DOHH2 (cell line): ENCODE measurements around the gene MVD.
A peak's percentile ranks its signal among the peaks of the same experiment; 100 is the strongest.

Experiments
- H3F3A ChIP-seq: fragments of 200-600 bp; sonication (generic), shearing (Covaris generic); 2 replicates; pipeline ENCODE4 v1.6.0; 2016; ENCODE audit warnings: antibody characterized with exemption, mild to moderate bottlenecking; ENCODE audit not compliant: control insufficient read depth, insufficient read depth
- H3K27ac ChIP-seq: fragments of 200-600 bp; sonication (generic); 2 replicates; pipeline ENCODE4 v1.5.1; 2014; ENCODE audit warnings: low read depth, mild to moderate bottlenecking, low read length, moderate library complexity
- H3K27me3 ChIP-seq: fragments of 200-600 bp; sonication (generic); 2 replicates; pipeline ENCODE4 v1.6.1; 2014; ENCODE audit warnings: mild to moderate bottlenecking, low read length, mixed read lengths; ENCODE audit not compliant: control insufficient read depth
- H3K36me3 ChIP-seq: fragments of 200-600 bp; sonication (generic); 2 replicates; pipeline ENCODE4 v1.6.1; 2014; ENCODE audit warnings: mild to moderate bottlenecking, low read length, moderate library complexity, mixed read lengths; ENCODE audit not compliant: control insufficient read depth
- H3K4me1 ChIP-seq: fragments of 200-600 bp; sonication (generic); 2 replicates; pipeline ENCODE4 v1.6.1; 2014; ENCODE audit warnings: mild to moderate bottlenecking, low read length, mixed read lengths; ENCODE audit not compliant: control insufficient read depth
- H3K4me2 ChIP-seq: fragments of 200-600 bp; sonication (generic); 2 replicates; pipeline ENCODE4 v1.6.0; 2014; ENCODE audit warnings: mild to moderate bottlenecking, low read length, moderate library complexity
- H3K4me3 ChIP-seq: fragments of 200-600 bp; sonication (generic); 2 replicates; pipeline ENCODE4 v1.5.1; 2014; ENCODE audit warnings: mild to moderate bottlenecking, low read length, mixed read lengths
- H3K79me2 ChIP-seq: fragments of 200-600 bp; sonication (generic); 2 replicates; pipeline ENCODE4 v1.6.1; 2014; ENCODE audit warnings: mild to moderate bottlenecking, low read length, mixed read lengths; ENCODE audit not compliant: control insufficient read depth
- H3K9me2 ChIP-seq: fragments of 200-600 bp; sonication (generic); replicated peaks from 2 replicates; pipeline ENCODE4 v1.6.1; 2014; ENCODE audit warnings: mild to moderate bottlenecking, low read length, mixed read lengths; ENCODE audit not compliant: control insufficient read depth
- H3K9me3 ChIP-seq: fragments of 200-600 bp; sonication (generic); 2 replicates; pipeline ENCODE4 v1.6.1; 2014; ENCODE audit warnings: antibody characterized with exemption, low read length, mixed read lengths; ENCODE audit not compliant: control insufficient read depth, insufficient read depth
- H4K20me1 ChIP-seq: fragments of 200-600 bp; sonication (generic); 2 replicates; pipeline ENCODE4 v1.6.0; 2014; ENCODE audit warnings: low read depth, mild to moderate bottlenecking, antibody characterized with exemption, low read length, moderate library complexity; ENCODE audit not compliant: control insufficient read depth, insufficient read depth
- CTCF ChIP-seq: fragments of 200-600 bp; sonication (generic); IDR thresholded peaks from one replicate; pipeline ENCODE4 v1.5.1; 2014; ENCODE audit warnings: antibody characterized with exemption, mild to moderate bottlenecking, low read depth, low read length; ENCODE audit not compliant: poor library complexity, severe bottlenecking
- EZH2phosphoT487 ChIP-seq: fragments of 200-600 bp; sonication (generic); IDR thresholded peaks from 2 replicates; pipeline ENCODE4 v1.6.1; 2017; ENCODE audit warnings: borderline replicate concordance, mild to moderate bottlenecking, antibody characterized with exemption, low read length, moderate library complexity, mixed read lengths

Gene MVD

GRCh38 chr16:88693420-88694177 is 30.7 kb upstream of the MVD start:
- H3K4me2 ChIP-seq = no peak overlapping the region
- no peaks in the 10 kb centered on the region for H3K9me2 ChIP-seq

GRCh38 chr16:88692861-88693260 is 30.0 kb upstream of the MVD start:
- peaks cover 8% of the 10 kb centered on the region for H3K27me3 ChIP-seq
- H3K4me2 ChIP-seq = no peak overlapping the region
- H3K27ac ChIP-seq = no peak overlapping the region
- H3F3A ChIP-seq = no peaks in the 10 kb centered on the region
- H3K36me3 ChIP-seq = peaks cover 12% of the 10 kb centered on the region
- H4K20me1 ChIP-seq = no peaks in the 10 kb centered on the region
- H3K79me2 ChIP-seq = no peaks in the 10 kb centered on the region
- no peak for TF ChIP-seq CTCF
- no peak for TF ChIP-seq EZH2phosphoT487
- no peaks in the 10 kb centered on the region for H3K9me2 ChIP-seq
- no peak overlapping the region for H3K4me3 ChIP-seq
- peaks cover 8% of the 10 kb centered on the region for H3K4me1 ChIP-seq
- no peaks in the 10 kb centered on the region for H3K9me3 ChIP-seq

More at GRCh38 chr16:88693420-88694177, 30.7 kb upstream of the MVD start:
- H3F3A ChIP-seq = no peaks in the 10 kb centered on the region
- H3K4me3 ChIP-seq = no peak overlapping the region
- no peak overlapping the region for H3K27ac ChIP-seq
- peaks cover 19% of the 10 kb centered on the region for H3K36me3 ChIP-seq
- H3K4me1 ChIP-seq = peaks cover 8% of the 10 kb centered on the region
- no peaks in the 10 kb centered on the region for H3K79me2 ChIP-seq
- no peaks in the 10 kb centered on the region for H4K20me1 ChIP-seq
- no peaks in the 10 kb centered on the region for H3K9me3 ChIP-seq
- TF ChIP-seq CTCF (no peak), EZH2phosphoT487 (no peak)
- H3K27me3 ChIP-seq = peaks cover 3% of the 10 kb centered on the region

GRCh38 chr16:88691924-88692560 is 29.2 kb upstream of the MVD start:
- no peaks in the 10 kb centered on the region for H3K79me2 ChIP-seq
- no peaks in the 10 kb centered on the region for H3F3A ChIP-seq
- peaks cover 9% of the 10 kb centered on the region for H3K4me1 ChIP-seq
- H3K27me3 ChIP-seq = peaks cover 8% of the 10 kb centered on the region
- H3K4me3 ChIP-seq = no peak overlapping the region
- no peaks in the 10 kb centered on the region for H3K9me2 ChIP-seq
- 0 out of 2 replicates have a peak overlapping the region, but pooled peaks have one; percentile 16 for H3K4me2 ChIP-seq
- H4K20me1 ChIP-seq = no peaks in the 10 kb centered on the region
- peaks cover 4% of the 10 kb centered on the region; the same call in 1 of the 2 replicates for H3K36me3 ChIP-seq
- TF ChIP-seq EZH2phosphoT487 (no peak), CTCF (no peak)
- no peak overlapping the region for H3K27ac ChIP-seq
- H3K9me3 ChIP-seq = no peaks in the 10 kb centered on the region
